ENCODE measurements around the gene PROX2.

PROX2 gene

DNA sequence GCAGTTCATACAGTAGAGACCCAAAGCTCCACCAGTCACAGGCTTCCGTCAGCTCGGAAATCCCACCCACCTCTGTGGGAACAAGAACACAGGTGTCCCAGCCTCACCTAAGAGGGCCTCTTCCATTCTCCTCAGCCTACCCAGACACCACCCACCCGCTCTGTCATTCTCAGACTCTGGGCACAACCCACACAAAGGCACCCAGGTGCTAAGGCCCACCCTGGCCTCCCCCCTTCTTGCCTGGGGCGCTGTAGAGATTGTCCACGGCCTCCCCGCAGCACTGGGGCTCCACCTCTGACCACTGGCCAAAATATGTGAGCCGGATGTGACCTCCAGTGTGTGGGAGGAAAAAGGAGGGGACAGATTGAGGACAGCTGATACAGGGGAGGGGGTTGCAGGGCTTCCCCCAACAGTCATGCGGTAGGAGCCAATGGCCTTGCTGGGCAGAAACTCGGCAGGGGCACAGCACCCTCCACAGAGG, 33.0 kb upstream of the PROX2 start:
- no peak for DNase-seq (ENCODE audit: low spot score)

DNA sequence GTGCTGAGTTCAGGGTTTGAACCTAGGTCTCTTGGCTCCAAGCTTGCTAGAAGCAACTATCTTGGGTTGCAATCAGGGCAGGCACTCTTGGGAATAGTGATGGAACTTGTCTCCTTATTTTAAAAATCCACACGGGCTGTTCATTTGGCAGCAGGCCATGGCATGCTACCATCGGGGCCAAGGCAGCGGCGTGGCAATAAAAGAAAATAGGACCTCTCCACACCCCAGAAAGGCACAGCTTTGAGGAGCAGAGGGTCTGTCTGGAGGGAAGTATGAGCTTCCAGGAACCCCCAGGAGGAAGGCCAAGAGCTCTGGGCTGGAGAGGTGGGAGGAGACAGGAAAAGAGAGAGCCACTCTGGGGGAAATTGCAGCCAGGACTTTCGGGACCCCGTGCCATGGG, 31.8 kb upstream of the PROX2 start:
- DNase-seq (ENCODE audit: low spot score), result no peak

DNA sequence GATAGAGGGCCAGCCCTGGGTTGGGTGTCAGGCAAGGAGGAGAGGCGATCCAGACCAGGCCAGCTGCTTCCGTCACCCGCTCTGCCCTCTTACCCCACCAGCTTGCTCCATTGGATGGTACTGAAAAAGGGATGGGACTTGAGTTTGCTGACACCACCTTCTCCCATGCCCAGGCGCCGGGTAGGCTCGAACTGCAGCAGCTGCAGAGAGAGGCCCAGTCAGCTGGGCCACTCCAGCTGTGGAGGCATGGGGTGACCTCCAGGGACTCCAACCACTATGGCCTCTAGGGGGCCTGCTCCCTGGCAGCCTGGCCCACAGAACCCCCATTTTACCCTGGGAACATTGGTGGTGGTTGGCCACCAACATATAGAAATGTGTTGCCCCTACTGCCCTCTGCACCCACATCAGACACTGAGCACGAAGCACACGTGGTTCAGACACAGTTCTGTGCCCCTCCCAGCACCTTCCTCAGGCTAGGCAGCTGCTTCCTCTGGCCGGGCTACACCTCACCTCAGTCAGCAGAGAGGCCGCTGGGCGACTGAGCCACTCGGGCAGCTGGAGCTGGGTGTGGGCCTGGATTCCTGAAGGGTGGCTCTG, 31.1 kb upstream of the PROX2 start:
- DNase-seq (ENCODE audit: low spot score), result no peak

- DNase-seq (ENCODE audit: low spot score), result peak; percentile 76
Measured at GRCh38 chr14:74905595-74906142, 29.7 kb upstream of the PROX2 start.

DNA sequence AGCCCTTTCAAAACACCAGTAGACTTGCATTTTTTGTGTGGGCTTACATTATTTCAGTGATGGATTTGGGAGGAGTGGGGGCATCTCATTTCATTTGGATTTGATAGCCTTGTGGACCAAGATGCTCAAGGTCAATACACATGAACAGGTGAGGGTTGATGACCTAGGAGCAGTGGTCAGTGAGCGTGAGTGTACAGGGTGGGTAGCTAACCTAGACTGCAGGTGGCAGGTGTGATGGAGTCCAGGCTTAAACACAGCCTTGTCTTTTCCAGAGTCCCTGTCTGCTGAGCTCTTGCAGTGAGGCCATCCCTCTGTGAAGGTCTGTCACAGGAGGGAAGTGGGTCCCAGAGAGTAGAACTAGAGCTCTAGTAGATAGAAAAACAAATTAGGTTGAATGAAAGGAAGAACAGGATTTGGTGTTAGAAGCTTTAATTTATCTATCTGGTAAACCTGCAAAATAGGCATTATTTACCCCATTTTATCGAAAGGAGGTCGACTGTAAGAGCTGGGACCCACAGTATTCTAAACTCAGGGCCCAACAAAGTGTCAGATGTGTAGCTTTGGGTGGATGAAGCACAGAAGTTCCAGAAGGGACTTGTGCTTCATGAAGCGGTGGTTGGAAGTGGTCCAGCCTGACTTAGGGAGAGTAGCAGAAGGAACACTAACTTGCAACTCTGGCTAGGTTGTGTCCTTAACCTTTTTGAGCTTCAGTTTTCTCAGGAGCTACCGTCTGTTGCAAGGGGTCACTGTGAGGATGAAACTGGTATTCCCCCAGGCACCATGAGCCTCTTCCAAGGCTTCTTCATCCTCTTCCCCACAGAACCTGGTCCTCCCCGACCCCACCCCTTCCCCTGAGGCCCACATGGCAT, 28.9 kb upstream of the PROX2 start:
- DNase-seq (ENCODE audit: low spot score), result no peak

DNA sequence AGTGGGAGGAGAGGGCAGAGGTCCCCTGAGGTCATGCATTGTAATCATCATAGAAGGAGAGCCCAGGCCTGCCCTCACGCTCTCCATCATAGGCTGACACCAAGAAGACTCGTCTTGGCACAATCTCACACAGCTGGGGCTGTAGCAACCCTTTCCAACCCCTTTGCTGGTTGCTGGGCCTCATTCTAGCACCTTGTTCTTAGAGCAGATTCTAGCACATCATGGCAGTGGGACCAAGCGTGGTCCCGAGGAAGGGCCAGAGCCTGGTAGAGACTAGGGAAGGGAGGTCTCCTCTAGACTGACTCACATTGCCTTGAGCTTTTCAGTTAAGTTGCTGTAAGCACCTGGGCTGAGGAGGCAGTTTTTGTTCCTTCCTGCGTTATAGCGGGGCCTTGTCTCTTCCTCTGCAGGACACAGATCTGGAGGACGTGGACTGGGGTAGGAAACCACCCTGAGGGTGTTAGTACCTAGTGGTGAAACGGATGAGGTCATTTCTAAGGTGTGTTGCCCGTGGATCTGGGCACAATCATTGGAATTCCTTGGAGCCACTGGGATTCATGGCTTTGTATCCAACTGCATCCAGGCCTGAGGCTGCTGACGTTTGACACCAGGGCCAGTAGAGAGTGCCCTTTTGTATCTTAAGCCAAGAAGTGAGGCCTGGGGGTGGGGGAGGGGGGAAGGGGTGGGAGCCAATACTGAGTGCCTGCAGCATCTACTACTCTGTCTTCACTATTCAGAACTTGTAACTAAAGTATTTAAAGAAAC, 27.2 kb upstream of the PROX2 start:
- no peak for DNase-seq (ENCODE audit: low spot score)

- no peak for DNase-seq (ENCODE audit: low spot score)
Measured at GRCh38 chr14:74898694-74899093, 22.7 kb upstream of the PROX2 start.

- no peak for DNase-seq (ENCODE audit: low spot score)
Measured at GRCh38 chr14:74898083-74898482, 22.1 kb upstream of the PROX2 start.

GRCh38 chr14:74897642-74898041, 21.7 kb upstream of the PROX2 start:
- no peak for DNase-seq (ENCODE audit: low spot score)

DNA sequence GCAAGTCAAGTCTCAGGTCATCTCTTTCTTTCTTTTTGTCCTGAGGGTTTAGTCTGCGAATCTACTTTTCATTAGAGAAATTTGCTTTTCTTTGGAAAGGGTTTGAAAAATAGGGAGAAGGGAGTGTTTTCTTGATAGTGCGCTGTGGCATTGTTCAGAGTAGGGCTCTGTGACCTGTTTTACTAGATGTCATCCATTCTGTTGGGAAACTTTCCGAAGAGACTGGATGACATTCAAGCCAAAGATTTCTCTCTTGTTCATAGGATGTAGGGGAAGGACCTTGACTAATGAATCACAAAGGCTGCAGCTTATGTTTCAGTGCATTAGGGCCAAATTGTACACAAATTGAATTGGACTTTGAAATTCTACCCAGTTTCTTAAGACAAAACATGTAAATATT, 20.5 kb upstream of the PROX2 start:
- DNase-seq (ENCODE audit: low spot score), result no peak

DNA sequence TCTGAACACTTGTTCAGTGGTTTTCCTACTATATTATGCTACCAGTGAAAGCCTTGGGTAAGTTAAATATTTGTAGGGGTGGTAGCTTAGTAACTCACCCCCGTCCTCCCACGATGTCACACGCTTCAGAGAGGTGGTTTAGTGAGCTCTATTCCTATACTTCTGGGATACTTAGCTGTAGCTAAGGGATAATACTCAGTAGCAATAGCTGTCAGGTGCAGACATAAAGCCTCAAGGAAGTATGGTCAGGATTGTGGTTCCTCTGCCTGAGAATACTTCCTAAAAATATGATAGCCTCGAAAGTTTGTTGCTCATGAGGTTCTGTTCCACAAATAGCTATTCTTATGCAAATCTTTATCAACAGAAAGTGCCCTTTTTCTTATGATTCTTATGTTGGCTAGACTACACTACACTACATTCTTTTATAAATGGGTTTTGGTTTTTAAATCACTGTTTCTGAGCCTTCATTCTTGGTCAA, 17.7 kb upstream of the PROX2 start:
- DNase-seq (ENCODE audit: low spot score), result no peak

- DNase-seq (ENCODE audit: low spot score), result no peak
Measured at GRCh38 chr14:74892745-74893144, 16.8 kb upstream of the PROX2 start.

DNA sequence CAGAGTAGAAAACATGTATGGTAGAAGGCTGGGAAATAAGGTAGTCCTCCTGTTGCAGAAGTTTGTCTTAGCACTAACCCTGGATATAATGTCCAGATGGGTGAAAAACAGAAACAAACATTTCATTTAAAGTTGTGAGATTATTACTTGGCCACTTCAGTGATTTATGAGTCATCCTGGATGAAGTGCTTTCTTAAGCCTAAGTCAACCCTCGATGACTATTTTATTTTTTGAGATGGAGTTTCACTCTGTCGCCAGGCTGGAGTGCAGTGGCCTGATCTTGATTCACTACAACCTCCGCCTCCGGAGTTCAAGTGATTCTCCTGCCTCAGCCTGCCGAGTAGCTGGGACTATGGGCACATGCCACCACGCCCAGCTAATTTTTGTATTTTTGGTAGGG, 15.9 kb upstream of the PROX2 start:
- no peak for DNase-seq (ENCODE audit: low spot score)

GRCh38 chr14:74890262-74890661, 14.3 kb upstream of the PROX2 start:
- DNase-seq (ENCODE audit: low spot score), result no peak

DNA sequence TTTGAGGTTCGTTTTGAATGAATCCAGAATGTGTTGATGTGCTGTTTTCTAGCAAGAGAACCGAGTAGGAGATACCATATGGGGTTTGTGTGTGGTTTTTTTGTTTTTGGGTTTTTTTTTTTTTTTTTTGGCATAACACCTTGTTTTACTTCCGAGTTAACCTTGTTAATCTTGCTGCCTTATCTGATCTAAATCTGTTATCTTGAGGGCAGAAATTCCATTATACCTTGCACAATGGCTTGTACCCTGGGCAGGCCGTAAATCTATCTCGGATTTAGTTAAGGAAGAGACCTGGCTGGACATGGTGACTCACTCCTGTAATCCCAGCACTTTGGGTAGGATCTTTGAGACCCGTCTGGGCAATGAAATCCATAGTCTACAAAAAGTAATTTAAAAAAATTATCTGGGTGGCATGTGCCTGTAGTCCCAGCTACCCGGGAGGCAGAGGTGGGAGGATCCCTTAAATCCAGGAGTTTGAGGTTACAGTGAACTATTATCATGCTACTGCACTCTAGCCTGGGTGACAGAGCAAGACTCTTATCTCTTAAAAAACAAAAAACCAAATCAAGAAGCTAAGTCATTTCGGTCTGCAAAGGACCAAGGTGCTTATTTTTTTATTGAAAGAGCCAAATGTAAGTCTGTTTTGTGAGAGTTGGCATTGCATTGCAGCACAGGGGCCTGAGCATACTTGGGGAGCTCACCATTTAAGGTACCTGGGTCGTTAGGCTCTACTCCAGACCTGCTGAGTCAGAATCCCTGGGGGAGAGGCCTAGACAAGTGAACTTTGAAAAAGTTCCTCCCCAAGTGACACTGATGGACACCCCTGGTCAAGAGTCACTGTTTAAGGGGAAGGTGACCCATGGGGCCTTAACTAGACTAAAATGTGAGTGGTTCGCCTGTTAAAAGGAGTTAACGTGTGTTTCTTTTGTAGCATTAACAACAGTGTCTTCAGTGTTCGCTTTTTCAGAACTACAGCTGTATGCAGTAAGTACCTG, 12.5 kb upstream of the PROX2 start:
- no peak for DNase-seq (ENCODE audit: low spot score)

DNA sequence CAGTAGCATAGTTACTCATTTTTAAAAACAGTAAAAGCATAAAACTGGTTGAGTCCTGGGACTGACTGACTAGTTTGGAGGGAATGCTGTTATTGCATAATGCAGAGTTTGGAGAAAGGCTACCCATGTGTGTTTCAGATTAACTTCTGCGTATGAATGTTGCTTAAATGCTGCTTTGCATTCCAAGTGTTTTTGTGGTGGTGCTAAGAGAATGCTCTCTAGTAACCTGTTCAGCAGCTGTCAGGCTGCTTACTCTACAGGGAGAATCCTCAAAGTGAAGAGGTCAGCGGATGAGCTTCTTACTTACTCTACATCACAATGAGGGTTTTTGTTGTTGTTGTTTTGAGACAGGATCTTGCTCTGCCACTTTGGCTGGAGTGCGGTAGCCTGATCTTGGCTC, 10.1 kb upstream of the PROX2 start:
- no peak for DNase-seq (ENCODE audit: low spot score)

DNA sequence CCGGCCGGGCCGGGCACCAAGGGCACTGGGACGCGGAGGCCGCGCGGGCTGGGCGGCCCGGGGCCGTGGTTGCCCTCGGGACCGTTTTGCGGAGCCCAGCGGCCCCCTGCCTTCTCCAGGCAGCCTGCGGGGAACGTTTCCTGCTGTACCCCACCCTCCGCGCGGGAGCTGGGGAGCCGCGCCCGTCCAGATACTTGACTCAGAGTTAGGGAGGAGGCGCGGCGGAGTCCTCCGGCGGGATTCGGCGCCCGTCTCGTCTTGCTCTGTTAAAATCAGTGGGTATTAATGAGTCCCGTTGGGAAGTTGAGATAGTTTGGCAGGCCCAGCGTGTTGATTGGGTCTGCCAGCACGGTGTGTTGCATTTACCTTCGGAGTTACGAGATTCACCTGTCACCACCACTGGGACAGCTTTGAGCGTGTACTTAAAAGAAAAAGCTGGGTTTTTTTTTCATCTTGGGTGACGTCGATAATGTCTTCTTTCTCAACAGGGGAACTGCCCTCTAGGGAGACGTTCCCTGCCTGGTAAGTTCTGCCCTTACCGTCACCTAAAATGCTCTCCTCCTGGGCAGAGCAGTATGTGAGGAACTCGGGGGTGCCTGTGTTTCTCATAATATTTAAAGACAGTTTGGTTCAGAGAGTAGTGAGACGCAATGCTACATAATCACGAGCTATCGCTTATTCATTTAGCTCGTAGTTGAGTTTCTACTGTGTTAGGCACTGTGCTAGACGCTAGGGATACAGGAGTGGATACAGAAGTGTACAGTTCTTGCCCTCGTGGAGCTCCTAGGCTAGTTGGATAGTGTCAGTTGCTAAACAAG, 6.4 kb upstream of the PROX2 start:
- peak; percentile 49 for DNase-seq (ENCODE audit: low spot score)

DNA sequence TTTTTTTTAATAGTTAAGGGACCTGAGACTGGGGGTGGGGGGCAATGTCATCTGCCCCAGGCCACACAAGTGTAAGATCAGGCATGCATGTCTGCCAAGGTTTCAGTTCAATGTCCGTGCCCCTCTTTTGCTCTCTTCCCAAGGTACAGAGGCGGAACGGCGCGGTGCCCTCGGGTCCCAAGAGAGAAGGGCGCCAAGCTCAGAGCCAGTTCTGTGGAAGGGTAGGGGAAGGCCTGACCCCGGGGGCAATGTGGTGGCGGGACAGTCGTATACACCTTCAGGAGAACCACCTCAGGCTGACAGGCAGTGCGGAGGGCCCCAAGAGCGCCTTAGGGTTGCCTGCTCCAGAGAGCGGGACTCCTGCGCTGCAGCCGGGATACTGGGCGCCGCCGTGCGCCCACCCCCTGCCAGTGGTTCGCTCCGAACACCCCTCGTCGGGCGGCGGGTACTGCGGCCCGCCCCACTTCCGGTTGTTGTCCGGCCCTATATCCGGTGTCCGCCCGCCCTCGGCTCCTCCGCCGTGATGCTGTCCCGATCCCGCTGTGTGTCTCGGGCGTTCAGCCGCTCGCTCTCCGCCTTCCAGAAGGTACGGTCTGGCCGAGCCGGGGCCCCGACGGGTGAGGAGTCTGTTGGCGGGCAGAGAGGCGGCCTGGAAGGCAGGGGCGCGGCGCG, 5.6 kb upstream of the PROX2 start, which contains the start of gene DLST:
Gene DLST (plus strand): TSS at position 486 of the 672 bp plus-strand sequence. CDS start 38 bp downstream, at position 524.
- DNase-seq (ENCODE audit: low spot score), result peak; percentile 86

DNA sequence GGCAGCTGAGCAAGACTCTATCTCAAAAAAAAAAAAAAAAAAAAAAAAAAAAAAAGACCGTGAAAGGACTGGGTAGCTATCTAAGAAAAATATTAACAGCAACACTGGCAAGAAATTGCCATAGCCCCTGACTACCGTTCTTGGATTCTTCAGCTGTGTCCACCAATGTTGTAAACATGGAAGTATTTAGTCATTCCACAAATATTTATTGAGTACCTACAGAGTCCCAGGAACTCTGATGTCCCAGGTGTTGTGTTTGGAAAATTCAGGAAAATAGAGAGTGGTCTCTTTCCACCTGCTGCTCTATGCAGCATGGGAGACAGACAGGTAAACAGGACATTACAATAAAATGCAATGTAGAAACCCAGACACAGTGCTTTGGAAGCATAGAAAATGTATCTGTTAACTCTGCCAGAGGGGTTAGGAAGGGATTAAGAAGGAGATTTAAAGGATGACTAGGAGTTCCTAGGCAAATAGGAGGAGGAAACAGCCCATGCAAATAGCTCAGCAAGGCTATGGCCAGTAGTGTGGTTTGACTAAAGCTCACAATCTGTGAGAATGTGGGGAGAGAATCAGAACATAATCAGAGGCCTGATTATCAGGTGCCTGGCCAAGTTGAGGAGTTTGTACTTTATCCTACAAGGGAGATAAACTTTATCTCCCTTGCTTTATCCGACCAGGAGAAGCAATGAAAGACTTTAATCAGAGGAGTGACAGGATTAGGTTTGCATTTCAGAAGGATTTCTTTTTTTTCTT, 3.7 kb upstream of the PROX2 start:
- no peak for DNase-seq (ENCODE audit: low spot score)
